ENCODE measurements around the gene PDE4D.

The PDE4D gene

GRCh38 chr5:59142927-59143326 is 750.6 kb downstream of the PDE4D start:
- no peak for ATAC-seq
- no peak for TF ChIP-seq SNAI2 (CRISPR knock-in tag; IDR thresholded peaks at IDR 0.05)
- no peak for TF ChIP-seq ESRRG (CRISPR knock-in tag; IDR thresholded peaks at IDR 0.05)
- TF ChIP-seq, protein P1, sequence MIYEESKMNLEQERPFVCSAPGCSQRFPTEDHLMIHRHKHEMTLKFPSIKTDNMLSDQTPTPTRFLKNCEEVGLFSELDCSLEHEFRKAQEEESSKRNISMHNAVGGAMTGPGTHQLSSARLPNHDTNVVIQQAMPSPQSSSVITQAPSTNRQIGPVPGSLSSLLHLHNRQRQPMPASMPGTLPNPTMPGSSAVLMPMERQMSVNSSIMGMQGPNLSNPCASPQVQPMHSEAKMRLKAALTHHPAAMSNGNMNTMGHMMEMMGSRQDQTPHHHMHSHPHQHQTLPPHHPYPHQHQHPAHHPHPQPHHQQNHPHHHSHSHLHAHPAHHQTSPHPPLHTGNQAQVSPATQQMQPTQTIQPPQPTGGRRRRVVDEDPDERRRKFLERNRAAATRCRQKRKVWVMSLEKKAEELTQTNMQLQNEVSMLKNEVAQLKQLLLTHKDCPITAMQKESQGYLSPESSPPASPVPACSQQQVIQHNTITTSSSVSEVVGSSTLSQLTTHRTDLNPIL (CRISPR knock-in tag; IDR thresholded peaks at IDR 0.05; ENCODE audit: low read depth): no peak
- no peak for TF ChIP-seq ZNF565 (CRISPR knock-in tag; conservative IDR thresholded peaks at IDR 0.05; ENCODE audit: low read depth)
- TF ChIP-seq RARB (CRISPR knock-in tag; IDR thresholded peaks at IDR 0.05): no peak
- TF ChIP-seq ZNF8 (CRISPR knock-in tag; IDR thresholded peaks at IDR 0.05): no peak
- no peak for TF ChIP-seq ISL1 (CRISPR knock-in tag; IDR thresholded peaks at IDR 0.05)

DNA sequence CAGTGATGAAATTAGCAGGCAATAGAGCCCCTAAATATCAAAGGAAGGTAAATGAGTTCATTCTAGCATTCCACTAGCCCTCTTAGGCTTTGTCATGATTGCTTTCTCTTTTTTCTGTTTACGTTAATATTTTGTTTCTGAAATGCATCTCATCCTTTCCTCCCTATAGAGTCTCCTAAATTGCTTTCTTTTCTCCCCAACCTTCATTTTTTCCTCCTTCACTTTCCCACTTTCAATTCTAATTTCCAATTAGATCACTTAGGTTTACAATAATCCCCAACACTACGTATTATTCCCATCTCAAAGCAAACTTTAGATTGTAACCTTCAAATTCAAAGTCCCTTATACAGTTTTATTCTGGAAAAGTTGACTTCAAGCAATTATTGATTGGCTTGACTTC is 751.4 kb downstream of the PDE4D start:
- no peak for ATAC-seq
- TF ChIP-seq CSDC2 (CRISPR knock-in tag; IDR thresholded peaks at IDR 0.05): no peak
- no peak for TF ChIP-seq OSR1 (CRISPR knock-in tag; IDR thresholded peaks at IDR 0.05)
- TF ChIP-seq ESRRG (CRISPR knock-in tag; IDR thresholded peaks at IDR 0.05): no peak
- no peak for TF ChIP-seq ISL1 (CRISPR knock-in tag; IDR thresholded peaks at IDR 0.05)
- TF ChIP-seq ZNF70 (CRISPR knock-in tag; IDR thresholded peaks at IDR 0.05): no peak
- no peak for TF ChIP-seq ZNF8 (CRISPR knock-in tag; IDR thresholded peaks at IDR 0.05)
- TF ChIP-seq, protein P1 (CRISPR knock-in tag; IDR thresholded peaks at IDR 0.05; ENCODE audit: low read depth): no peak
- TF ChIP-seq, protein P2, sequence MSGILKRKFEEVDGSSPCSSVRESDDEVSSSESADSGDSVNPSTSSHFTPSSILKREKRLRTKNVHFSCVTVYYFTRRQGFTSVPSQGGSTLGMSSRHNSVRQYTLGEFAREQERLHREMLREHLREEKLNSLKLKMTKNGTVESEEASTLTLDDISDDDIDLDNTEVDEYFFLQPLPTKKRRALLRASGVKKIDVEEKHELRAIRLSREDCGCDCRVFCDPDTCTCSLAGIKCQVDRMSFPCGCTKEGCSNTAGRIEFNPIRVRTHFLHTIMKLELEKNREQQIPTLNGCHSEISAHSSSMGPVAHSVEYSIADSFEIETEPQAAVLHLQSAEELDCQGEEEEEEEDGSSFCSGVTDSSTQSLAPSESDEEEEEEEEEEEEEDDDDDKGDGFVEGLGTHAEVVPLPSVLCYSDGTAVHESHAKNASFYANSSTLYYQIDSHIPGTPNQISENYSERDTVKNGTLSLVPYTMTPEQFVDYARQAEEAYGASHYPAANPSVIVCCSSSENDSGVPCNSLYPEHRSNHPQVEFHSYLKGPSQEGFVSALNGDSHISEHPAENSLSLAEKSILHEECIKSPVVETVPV (CRISPR knock-in tag; IDR thresholded peaks at IDR 0.05): no peak
- no peak for TF ChIP-seq ARNTL (CRISPR knock-in tag; IDR thresholded peaks at IDR 0.05; ENCODE audit: borderline replicate concordance, low read depth)
- TF ChIP-seq ZFP30 (CRISPR knock-in tag; IDR thresholded peaks at IDR 0.05): no peak
- TF ChIP-seq SNAI2 (CRISPR knock-in tag; IDR thresholded peaks at IDR 0.05): no peak
- no peak for TF ChIP-seq TOX (CRISPR knock-in tag; IDR thresholded peaks at IDR 0.05; ENCODE audit: borderline replicate concordance)
- TF ChIP-seq ZNF565 (CRISPR knock-in tag; conservative IDR thresholded peaks at IDR 0.05; ENCODE audit: low read depth): no peak
- TF ChIP-seq ZFP3 (CRISPR knock-in tag; IDR thresholded peaks at IDR 0.05): no peak

GRCh38 chr5:59140133-59140532 is 753.4 kb downstream of the PDE4D start:
- no peak for ATAC-seq
- no peak for TF ChIP-seq ESRRG (CRISPR knock-in tag; IDR thresholded peaks at IDR 0.05)
- no peak for TF ChIP-seq ZFP30 (CRISPR knock-in tag; IDR thresholded peaks at IDR 0.05)
- TF ChIP-seq TOX (CRISPR knock-in tag; IDR thresholded peaks at IDR 0.05; ENCODE audit: borderline replicate concordance): no peak
- no peak for TF ChIP-seq PPARA (CRISPR knock-in tag; IDR thresholded peaks at IDR 0.05; ENCODE audit: borderline replicate concordance)
- no peak for TF ChIP-seq CSDC2 (CRISPR knock-in tag; IDR thresholded peaks at IDR 0.05)
- TF ChIP-seq TSHZ2 (CRISPR knock-in tag; IDR thresholded peaks at IDR 0.05): no peak
- TF ChIP-seq, protein P2 (CRISPR knock-in tag; IDR thresholded peaks at IDR 0.05): no peak
- no peak for TF ChIP-seq ZC3H10 (CRISPR knock-in tag; IDR thresholded peaks at IDR 0.05)
- no peak for TF ChIP-seq ZFP3 (CRISPR knock-in tag; IDR thresholded peaks at IDR 0.05)
- TF ChIP-seq ARNTL (CRISPR knock-in tag; IDR thresholded peaks at IDR 0.05; ENCODE audit: borderline replicate concordance, low read depth): no peak
- TF ChIP-seq, protein P3, sequence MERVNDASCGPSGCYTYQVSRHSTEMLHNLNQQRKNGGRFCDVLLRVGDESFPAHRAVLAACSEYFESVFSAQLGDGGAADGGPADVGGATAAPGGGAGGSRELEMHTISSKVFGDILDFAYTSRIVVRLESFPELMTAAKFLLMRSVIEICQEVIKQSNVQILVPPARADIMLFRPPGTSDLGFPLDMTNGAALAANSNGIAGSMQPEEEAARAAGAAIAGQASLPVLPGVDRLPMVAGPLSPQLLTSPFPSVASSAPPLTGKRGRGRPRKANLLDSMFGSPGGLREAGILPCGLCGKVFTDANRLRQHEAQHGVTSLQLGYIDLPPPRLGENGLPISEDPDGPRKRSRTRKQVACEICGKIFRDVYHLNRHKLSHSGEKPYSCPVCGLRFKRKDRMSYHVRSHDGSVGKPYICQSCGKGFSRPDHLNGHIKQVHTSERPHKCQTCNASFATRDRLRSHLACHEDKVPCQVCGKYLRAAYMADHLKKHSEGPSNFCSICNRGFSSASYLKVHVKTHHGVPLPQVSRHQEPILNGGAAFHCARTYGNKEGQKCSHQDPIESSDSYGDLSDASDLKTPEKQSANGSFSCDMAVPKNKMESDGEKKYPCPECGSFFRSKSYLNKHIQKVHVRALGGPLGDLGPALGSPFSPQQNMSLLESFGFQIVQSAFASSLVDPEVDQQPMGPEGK (CRISPR knock-in tag; IDR thresholded peaks at IDR 0.05; ENCODE audit: borderline replicate concordance): no peak
- no peak for TF ChIP-seq RARB (CRISPR knock-in tag; IDR thresholded peaks at IDR 0.05)
- TF ChIP-seq OSR1 (CRISPR knock-in tag; IDR thresholded peaks at IDR 0.05): no peak

All from SK-N-SH treated with all-trans-retinoic acid at 6 μM for 48 hours (cell line).